HepG2 (cell line): ENCODE results near the gene TMEM131.

ENCODE experiments used
- CCDC6 ChIP-seq: sonication (generic); formaldehyde crosslinking; IDR thresholded peaks from 2 replicates; pipeline ENCODE4 v1.8.1; 2022; ENCODE audit warnings: mild to moderate bottlenecking, missing genetic modification reagents, moderate library complexity
- MED1 ChIP-seq: sonication (generic); formaldehyde crosslinking; IDR thresholded peaks from 2 replicates; pipeline ENCODE4 v1.4.0; 2020; ENCODE audit warnings: missing genetic modification reagents
- SP1 ChIP-seq, 2 experiments: fragments of 450-650 bp in 1 of 2; sonication (generic) in 1 of 2; formaldehyde crosslinking in 1 of 2; IDR thresholded peaks; 2 replicates each; pipeline versions ENCODE4 v1.4.0 to v1.6.1; 2016 to 2020; ENCODE audit warnings: missing genetic modification reagents in 1 of 2
- THAP11 ChIP-seq: IDR thresholded peaks from 2 replicates; pipeline ENCODE4 v1.6.1; 2016; ENCODE audit warnings: missing biosample characterization, missing genetic modification reagents
- ZNF232 ChIP-seq: sonication (generic); formaldehyde crosslinking; IDR thresholded peaks from 2 replicates; pipeline ENCODE4 v1.4.0; 2020; ENCODE audit warnings: missing genetic modification reagents, borderline replicate concordance
- ZNF451 ChIP-seq: sonication (generic); formaldehyde crosslinking; IDR thresholded peaks from 2 replicates; pipeline ENCODE4 v1.5.0; 2020; ENCODE audit warnings: mild to moderate bottlenecking, missing genetic modification reagents
- TF ChIP-seq, protein P1 (sequence below): sonication (generic); formaldehyde crosslinking; IDR thresholded peaks from 2 replicates; pipeline ENCODE4 v1.5.0; 2020; ENCODE audit warnings: mild to moderate bottlenecking, missing genetic modification reagents, moderate library complexity
- TF ChIP-seq, protein P2 (sequence below): sonication (generic); formaldehyde crosslinking; IDR thresholded peaks from 2 replicates; pipeline ENCODE4 v1.5.1; 2020; ENCODE audit warnings: missing genetic modification reagents, mild to moderate bottlenecking, borderline replicate concordance
- TF ChIP-seq, protein P3 (sequence below): sonication (generic); formaldehyde crosslinking; IDR thresholded peaks from 2 replicates; pipeline ENCODE4 v1.4.0; 2020; ENCODE audit warnings: missing genetic modification reagents

DNA sequence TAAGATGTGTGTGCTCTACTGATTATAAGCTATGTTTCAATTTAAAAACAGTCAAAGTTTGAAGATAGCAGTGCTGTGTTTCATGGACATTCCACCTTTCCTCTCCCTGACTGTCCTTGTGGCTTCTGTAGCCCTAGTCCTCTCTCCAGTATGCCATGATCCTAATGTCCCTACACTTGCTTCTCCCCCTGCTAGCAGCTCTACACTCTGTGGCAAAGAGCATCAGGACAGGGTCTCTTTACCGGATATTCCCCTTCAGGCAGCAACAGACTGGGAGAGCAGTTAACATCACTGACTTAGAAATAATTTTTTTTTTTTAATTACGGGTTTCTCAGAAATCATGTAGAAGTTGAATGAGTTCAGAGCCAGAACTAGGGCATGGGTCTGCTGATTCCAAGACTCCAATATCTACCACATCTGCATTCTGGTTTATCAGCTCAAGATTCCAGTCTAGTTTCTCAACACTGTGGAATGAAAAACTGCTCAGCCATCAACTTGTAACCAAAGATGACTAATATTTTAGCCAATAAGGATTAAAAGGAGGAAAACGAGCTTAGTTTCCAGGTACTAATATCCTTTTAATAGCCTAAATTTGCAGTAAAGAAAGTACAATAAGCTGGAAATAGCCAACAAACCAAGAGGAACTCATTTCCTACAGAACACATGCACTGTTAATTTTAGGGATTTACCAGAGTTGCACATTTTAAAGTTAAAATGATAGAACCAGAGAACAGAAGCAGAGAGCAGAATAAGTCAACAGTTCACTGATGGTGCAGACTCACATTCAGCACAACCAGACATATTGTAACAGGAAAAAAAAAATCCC is 45.2 kb downstream of the TMEM131 start:
- no peak for TF ChIP-seq MED1
- no peak for TF ChIP-seq SP1 (IDR thresholded peaks at IDR 0.05)
- no peak for TF ChIP-seq SP1 (CRISPR knock-in tag; IDR thresholded peaks at IDR 0.05)
- no peak for TF ChIP-seq THAP11 (CRISPR knock-in tag)
- TF ChIP-seq, protein P1, sequence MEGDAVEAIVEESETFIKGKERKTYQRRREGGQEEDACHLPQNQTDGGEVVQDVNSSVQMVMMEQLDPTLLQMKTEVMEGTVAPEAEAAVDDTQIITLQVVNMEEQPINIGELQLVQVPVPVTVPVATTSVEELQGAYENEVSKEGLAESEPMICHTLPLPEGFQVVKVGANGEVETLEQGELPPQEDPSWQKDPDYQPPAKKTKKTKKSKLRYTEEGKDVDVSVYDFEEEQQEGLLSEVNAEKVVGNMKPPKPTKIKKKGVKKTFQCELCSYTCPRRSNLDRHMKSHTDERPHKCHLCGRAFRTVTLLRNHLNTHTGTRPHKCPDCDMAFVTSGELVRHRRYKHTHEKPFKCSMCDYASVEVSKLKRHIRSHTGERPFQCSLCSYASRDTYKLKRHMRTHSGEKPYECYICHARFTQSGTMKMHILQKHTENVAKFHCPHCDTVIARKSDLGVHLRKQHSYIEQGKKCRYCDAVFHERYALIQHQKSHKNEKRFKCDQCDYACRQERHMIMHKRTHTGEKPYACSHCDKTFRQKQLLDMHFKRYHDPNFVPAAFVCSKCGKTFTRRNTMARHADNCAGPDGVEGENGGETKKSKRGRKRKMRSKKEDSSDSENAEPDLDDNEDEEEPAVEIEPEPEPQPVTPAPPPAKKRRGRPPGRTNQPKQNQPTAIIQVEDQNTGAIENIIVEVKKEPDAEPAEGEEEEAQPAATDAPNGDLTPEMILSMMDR = no peak
- TF ChIP-seq, protein P2, sequence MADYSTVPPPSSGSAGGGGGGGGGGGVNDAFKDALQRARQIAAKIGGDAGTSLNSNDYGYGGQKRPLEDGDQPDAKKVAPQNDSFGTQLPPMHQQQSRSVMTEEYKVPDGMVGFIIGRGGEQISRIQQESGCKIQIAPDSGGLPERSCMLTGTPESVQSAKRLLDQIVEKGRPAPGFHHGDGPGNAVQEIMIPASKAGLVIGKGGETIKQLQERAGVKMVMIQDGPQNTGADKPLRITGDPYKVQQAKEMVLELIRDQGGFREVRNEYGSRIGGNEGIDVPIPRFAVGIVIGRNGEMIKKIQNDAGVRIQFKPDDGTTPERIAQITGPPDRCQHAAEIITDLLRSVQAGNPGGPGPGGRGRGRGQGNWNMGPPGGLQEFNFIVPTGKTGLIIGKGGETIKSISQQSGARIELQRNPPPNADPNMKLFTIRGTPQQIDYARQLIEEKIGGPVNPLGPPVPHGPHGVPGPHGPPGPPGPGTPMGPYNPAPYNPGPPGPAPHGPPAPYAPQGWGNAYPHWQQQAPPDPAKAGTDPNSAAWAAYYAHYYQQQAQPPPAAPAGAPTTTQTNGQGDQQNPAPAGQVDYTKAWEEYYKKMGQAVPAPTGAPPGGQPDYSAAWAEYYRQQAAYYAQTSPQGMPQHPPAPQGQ (CRISPR knock-in tag) = no peak
- no peak for TF ChIP-seq ZNF451 (CRISPR knock-in tag)
- TF ChIP-seq, protein P3, sequence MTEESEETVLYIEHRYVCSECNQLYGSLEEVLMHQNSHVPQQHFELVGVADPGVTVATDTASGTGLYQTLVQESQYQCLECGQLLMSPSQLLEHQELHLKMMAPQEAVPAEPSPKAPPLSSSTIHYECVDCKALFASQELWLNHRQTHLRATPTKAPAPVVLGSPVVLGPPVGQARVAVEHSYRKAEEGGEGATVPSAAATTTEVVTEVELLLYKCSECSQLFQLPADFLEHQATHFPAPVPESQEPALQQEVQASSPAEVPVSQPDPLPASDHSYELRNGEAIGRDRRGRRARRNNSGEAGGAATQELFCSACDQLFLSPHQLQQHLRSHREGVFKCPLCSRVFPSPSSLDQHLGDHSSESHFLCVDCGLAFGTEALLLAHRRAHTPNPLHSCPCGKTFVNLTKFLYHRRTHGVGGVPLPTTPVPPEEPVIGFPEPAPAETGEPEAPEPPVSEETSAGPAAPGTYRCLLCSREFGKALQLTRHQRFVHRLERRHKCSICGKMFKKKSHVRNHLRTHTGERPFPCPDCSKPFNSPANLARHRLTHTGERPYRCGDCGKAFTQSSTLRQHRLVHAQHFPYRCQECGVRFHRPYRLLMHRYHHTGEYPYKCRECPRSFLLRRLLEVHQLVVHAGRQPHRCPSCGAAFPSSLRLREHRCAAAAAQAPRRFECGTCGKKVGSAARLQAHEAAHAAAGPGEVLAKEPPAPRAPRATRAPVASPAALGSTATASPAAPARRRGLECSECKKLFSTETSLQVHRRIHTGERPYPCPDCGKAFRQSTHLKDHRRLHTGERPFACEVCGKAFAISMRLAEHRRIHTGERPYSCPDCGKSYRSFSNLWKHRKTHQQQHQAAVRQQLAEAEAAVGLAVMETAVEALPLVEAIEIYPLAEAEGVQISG (CRISPR knock-in tag) = no peak
- TF ChIP-seq ZNF232 (CRISPR knock-in tag) = no peak
- no peak for TF ChIP-seq CCDC6 (CRISPR knock-in tag)
